Fibroblast of skin of right biceps (primary cell): Measurements from ENCODE around the gene PNPLA8.
"Not testable (repeated sequence)": the region's sequence is repeated elsewhere in the genome, so short reads cannot be mapped to it uniquely, and the experiment has no call there.

Experiments used
- DNase-seq: peaks from one replicate; pipeline ENCODE4 v3.0.0-alpha.2; 2013

The PNPLA8 gene

GRCh38 chr7:108529341-108529740 is 3.4 kb upstream of the PNPLA8 start:
- DNase-seq = no peak

- no peak for DNase-seq
Measured at GRCh38 chr7:108528183-108528712, 2.3 kb upstream of the PNPLA8 start.

GRCh38 chr7:108526768-108527017 is 758 bp upstream of the PNPLA8 start:
- DNase-seq = no peak

- DNase-seq = peak; percentile 80
Measured at GRCh38 chr7:108525327-108525984, 479 bp downstream of the PNPLA8 start.

- no peak for DNase-seq
Measured at GRCh38 chr7:108522780-108523179, 3.2 kb downstream of the PNPLA8 start.

- DNase-seq = no peak
Measured at GRCh38 chr7:108517951-108518350, 8.0 kb downstream of the PNPLA8 start.

- DNase-seq = no peak
Measured at GRCh38 chr7:108515630-108516029, 10.3 kb downstream of the PNPLA8 start.

- no peak for DNase-seq
Measured at GRCh38 chr7:108515013-108515412, 10.9 kb downstream of the PNPLA8 start.

- DNase-seq = no peak
Measured at GRCh38 chr7:108511939-108512338, 14.0 kb downstream of the PNPLA8 start.

GRCh38 chr7:108504576-108504975 is 21.4 kb downstream of the PNPLA8 start:
- not testable (repeated sequence) for DNase-seq

- DNase-seq = peak; percentile 8
Measured at GRCh38 chr7:108503112-108504026, 22.6 kb downstream of the PNPLA8 start.

- DNase-seq = no peak
Measured at GRCh38 chr7:108499566-108499965, 26.4 kb downstream of the PNPLA8 start.

- no peak for DNase-seq
Measured at GRCh38 chr7:108498481-108498880, 27.5 kb downstream of the PNPLA8 start.

GRCh38 chr7:108497082-108497725 is 28.7 kb downstream of the PNPLA8 start:
- peak; percentile 47 for DNase-seq

- DNase-seq = no peak
Measured at GRCh38 chr7:108492742-108493141, 33.2 kb downstream of the PNPLA8 start.

- no peak for DNase-seq
Measured at GRCh38 chr7:108488768-108489538, 37.0 kb downstream of the PNPLA8 start.

- no peak for DNase-seq
Measured at GRCh38 chr7:108487646-108488045, 38.3 kb downstream of the PNPLA8 start.

- peak; percentile 27 for DNase-seq
Measured at GRCh38 chr7:108486291-108486966, 39.5 kb downstream of the PNPLA8 start.

GRCh38 chr7:108484137-108484536 is 41.8 kb downstream of the PNPLA8 start:
- no peak for DNase-seq

- no peak for DNase-seq
Measured at GRCh38 chr7:108480311-108480710, 45.6 kb downstream of the PNPLA8 start.

- DNase-seq = no peak
Measured at GRCh38 chr7:108479751-108480150, 46.2 kb downstream of the PNPLA8 start.

- DNase-seq = no peak
Measured at GRCh38 chr7:108479118-108479517, 46.8 kb downstream of the PNPLA8 start.
